ENCODE results near the gene CCDC92B. TPM values are rescaled to one million over a fixed set of nuclear protein-coding genes. Genes with fewer than 3 reads are reported as not detected.

CCDC92B gene
- total RNA-seq, 1 experiment from 2014 or later, result 1.9 TPM

DNA sequence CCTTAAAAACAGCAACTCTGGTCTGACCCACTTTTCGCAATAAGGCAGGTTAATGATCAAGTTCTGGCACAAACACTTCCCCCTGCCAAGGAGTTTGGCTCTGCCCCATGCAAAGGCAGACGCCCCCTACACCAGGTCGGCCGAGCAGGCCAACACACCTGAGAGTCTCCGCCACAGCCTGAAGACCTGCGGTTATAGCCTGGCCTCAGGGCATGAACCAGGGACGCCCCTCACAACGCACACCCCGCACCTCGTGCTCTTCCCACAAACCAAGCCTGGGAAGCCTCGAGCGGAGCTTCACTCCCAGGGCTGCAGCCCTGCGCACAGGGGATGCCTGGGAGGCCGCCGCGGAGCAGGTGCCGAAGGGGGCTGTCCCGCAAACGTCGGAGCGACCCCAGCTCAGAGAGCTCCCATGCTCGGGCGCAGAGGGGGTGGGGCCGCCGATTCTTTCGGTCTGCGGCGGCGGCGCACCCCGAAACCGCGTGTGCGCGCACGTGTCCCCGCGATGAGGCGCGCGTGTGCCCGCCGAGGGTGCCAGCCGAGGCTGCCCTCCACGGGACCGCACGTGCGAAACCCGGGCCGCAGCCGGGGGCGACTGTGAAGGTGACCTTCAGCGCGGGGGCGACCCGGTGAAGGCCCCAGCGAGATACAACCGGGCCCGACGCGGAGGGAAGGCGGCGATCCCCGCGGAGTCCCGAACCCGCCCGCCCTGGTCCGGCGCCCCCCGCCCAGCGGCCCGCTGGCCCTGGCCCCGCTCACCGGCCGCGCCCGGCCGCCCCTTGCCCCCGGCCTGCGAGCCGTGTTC lies 38.4 kb downstream of the CCDC92B start:
- intact Hi-C loops (cut with micrococcal nuclease; ENCODE audit: unreplicated experiment), result loop anchor here (5.0 kb wide), 1 partner anchor 926 kb away; the partner anchor contains the start of genes CTNS and SHPK
- DNase-seq, result peak in 1 of 2 experiments; percentile 46
- no TSS peak for BruUV-seq (replicated peaks)
- peak overlapping the region; percentile 12; the same call in 1 of the 2 replicates for H2AFZ ChIP-seq
- H3K9me3 ChIP-seq (ENCODE audit: insufficient read depth, low read depth), result no peaks in the 10 kb centered on the region
- H3K9me2 ChIP-seq (ENCODE audit: insufficient read depth), result no peaks in the 10 kb centered on the region
- no peaks in the 10 kb centered on the region for H3K36me3 ChIP-seq (ENCODE audit: low read depth)
- peak overlapping the region; percentile 63 for H3K27ac ChIP-seq
- ChIA-PET CTCF (no interaction called here), POLR2A (ENCODE audit: unreplicated experiment) (interaction anchor here (0.6 to 0.7 kb wide), 3 partner anchors 13 to 196 kb away, joined by 3 to 11 read pairs (median 4); no protein-coding TSS in a partner anchor)
- TF ChIP-seq, protein P1, sequence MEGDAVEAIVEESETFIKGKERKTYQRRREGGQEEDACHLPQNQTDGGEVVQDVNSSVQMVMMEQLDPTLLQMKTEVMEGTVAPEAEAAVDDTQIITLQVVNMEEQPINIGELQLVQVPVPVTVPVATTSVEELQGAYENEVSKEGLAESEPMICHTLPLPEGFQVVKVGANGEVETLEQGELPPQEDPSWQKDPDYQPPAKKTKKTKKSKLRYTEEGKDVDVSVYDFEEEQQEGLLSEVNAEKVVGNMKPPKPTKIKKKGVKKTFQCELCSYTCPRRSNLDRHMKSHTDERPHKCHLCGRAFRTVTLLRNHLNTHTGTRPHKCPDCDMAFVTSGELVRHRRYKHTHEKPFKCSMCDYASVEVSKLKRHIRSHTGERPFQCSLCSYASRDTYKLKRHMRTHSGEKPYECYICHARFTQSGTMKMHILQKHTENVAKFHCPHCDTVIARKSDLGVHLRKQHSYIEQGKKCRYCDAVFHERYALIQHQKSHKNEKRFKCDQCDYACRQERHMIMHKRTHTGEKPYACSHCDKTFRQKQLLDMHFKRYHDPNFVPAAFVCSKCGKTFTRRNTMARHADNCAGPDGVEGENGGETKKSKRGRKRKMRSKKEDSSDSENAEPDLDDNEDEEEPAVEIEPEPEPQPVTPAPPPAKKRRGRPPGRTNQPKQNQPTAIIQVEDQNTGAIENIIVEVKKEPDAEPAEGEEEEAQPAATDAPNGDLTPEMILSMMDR (conservative IDR thresholded peaks at IDR 0.05), result no peak
- no peak for TF ChIP-seq EZH2 (IDR thresholded peaks at IDR 0.05; ENCODE audit: low read depth)
- H4K20me1 ChIP-seq (ENCODE audit: insufficient read depth), result peaks cover 49% of the 10 kb centered on the region
- peak overlapping the region; percentile 82 for H3K4me3 ChIP-seq
- no peaks in the 10 kb centered on the region for H3K27me3 ChIP-seq (ENCODE audit: insufficient read depth, low read depth)
- H3K4me1 ChIP-seq (replicated peaks; ENCODE audit: insufficient read depth), result peaks cover 27% of the 10 kb centered on the region; the same call in 1 of the 2 replicates
- H3F3A ChIP-seq (ENCODE audit: insufficient read depth, low read depth), result peaks cover 8% of the 10 kb centered on the region; the same call in 1 of the 2 replicates
- peak overlapping the region; percentile 96 for H3K4me2 ChIP-seq
- peaks cover 53% of the 10 kb centered on the region for H3K79me2 ChIP-seq (ENCODE audit: low read depth)

- DNase-seq, result peak in 1 of 2 experiments; percentile 34
- ChIA-PET POLR2A (ENCODE audit: unreplicated experiment) (interaction anchor here (0.6 to 0.7 kb wide), 6 partner anchors 14 to 303 kb away, joined by 3 to 11 read pairs (median 4); no protein-coding TSS in a partner anchor), CTCF (interaction anchor here (1.1 kb wide), 1 partner anchor 35 kb away, joined by 6 read pairs; no protein-coding TSS in a partner anchor)
- H4K20me1 ChIP-seq (ENCODE audit: insufficient read depth), result peaks cover 57% of the 10 kb centered on the region
- H3K27ac ChIP-seq, result peak overlapping the region; percentile 63
- H3K9me3 ChIP-seq (ENCODE audit: insufficient read depth, low read depth), result no peaks in the 10 kb centered on the region
- no peak overlapping the region for H2AFZ ChIP-seq
- no peaks in the 10 kb centered on the region for H3K27me3 ChIP-seq (ENCODE audit: insufficient read depth, low read depth)
- peak overlapping the region; percentile 82 for H3K4me3 ChIP-seq
- no peak for TF ChIP-seq EZH2 (IDR thresholded peaks at IDR 0.05; ENCODE audit: low read depth)
- TF ChIP-seq, protein P1 (conservative IDR thresholded peaks at IDR 0.05), result no peak
- intact Hi-C loops (cut with micrococcal nuclease; ENCODE audit: unreplicated experiment), result loop anchor here (5.0 kb wide), 1 partner anchor 927 kb away; the partner anchor contains the start of genes CTNS and SHPK
- H3K36me3 ChIP-seq (ENCODE audit: low read depth), result no peaks in the 10 kb centered on the region
- no peaks in the 10 kb centered on the region for H3K9me2 ChIP-seq (ENCODE audit: insufficient read depth)
- peak overlapping the region; percentile 96 for H3K4me2 ChIP-seq
- TSS peak; percentile 72 for BruUV-seq (replicated peaks)
- peaks cover 27% of the 10 kb centered on the region; the same call in 1 of the 2 replicates for H3K4me1 ChIP-seq (replicated peaks; ENCODE audit: insufficient read depth)
- H3F3A ChIP-seq (ENCODE audit: insufficient read depth, low read depth), result peaks cover 8% of the 10 kb centered on the region; the same call in 1 of the 2 replicates
- peaks cover 60% of the 10 kb centered on the region for H3K79me2 ChIP-seq (ENCODE audit: low read depth)
Observed at GRCh38 chr17:2710071-2710802, 39.2 kb downstream of the CCDC92B start.

GRCh38 chr17:2709183-2709661 lies 40.2 kb downstream of the CCDC92B start:
- ChIA-PET POLR2A (ENCODE audit: unreplicated experiment) (interaction anchor here (0.5 kb wide), 1 partner anchor 162 kb away, joined by 15 read pairs; no protein-coding TSS in a partner anchor), CTCF (interaction anchor here (1.1 kb wide), 1 partner anchor 33 kb away, joined by 6 read pairs; no protein-coding TSS in a partner anchor)
- Histone ChIP-seq H2AFZ (no peak overlapping the region), H3K9me3 (ENCODE audit: insufficient read depth, low read depth) (no peaks in the 10 kb centered on the region), H3K4me2 (peak overlapping the region; percentile 96), H3F3A (ENCODE audit: insufficient read depth, low read depth) (peaks cover 8% of the 10 kb centered on the region; the same call in 1 of the 2 replicates), H3K36me3 (ENCODE audit: low read depth) (no peaks in the 10 kb centered on the region), H3K4me3 (peak overlapping the region; percentile 82), H4K20me1 (ENCODE audit: insufficient read depth) (peaks cover 67% of the 10 kb centered on the region), H3K4me1 (replicated peaks; ENCODE audit: insufficient read depth) (peaks cover 27% of the 10 kb centered on the region; the same call in 1 of the 2 replicates), H3K9me2 (ENCODE audit: insufficient read depth) (no peaks in the 10 kb centered on the region), H3K79me2 (ENCODE audit: low read depth) (peaks cover 71% of the 10 kb centered on the region), H3K27me3 (ENCODE audit: insufficient read depth, low read depth) (no peaks in the 10 kb centered on the region), H3K27ac (peak overlapping the region; percentile 63)
- intact Hi-C loops (cut with micrococcal nuclease; ENCODE audit: unreplicated experiment), result no loop called here
- DNase-seq, result peak; percentile 76 to 83
- no peak for TF ChIP-seq EZH2 (IDR thresholded peaks at IDR 0.05; ENCODE audit: low read depth)
- TF ChIP-seq, protein P1 (conservative IDR thresholded peaks at IDR 0.05), result no peak
- no TSS peak for BruUV-seq (replicated peaks)
